ENCODE data around the gene FAM219A. TPM values are rescaled to one million over a fixed set of nuclear protein-coding genes. Genes with fewer than 3 reads are reported as not detected.

Gene FAM219A
- total RNA-seq, 2 experiments from 2014 or later = 6.5 to 12.7 TPM

DNA sequence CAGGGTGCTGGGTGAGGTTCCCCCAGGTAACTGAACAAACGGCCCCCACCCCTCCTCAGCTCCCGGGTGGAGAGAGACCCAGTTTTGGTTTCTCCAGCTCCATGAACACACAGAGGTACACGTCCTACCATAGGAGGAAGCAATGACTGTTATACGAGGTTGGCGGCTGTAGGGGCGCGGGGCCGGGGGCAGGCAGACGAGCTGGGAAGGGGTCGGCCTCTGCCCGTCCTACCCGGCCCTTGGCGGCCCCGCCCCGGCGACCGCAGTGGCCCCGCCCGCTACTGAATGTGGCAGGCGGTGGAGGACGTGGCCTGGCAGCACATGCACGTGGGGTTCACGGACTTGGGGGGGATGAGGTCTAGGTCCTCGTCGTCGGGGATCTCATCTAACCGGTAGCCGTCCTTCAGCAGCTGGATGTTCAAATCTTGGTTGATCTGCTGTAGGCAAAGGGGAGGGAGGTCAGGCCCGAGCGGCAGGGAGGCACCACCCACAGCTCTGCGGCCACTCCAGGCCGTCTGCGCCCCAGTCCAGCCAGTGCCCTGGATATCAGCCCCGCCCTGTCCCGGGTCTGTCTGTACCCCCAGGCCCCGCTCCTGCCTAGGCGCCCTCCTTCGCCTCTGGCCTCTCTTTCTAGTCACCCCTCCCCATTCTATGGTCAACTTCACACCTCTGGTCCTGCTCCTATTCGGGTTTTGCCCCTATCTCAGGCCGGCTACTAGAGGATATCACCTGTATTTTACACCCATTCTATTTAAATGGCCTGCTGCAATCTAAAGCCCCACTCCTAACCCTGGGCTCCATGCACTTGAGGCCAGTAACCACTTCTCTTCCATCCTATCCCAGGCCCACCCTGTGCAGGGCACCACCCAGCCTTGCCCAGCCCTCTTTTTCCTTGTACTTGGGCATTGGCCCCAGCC, 57.4 kb downstream of the FAM219A start:
- Histone ChIP-seq H3K9me2 (ENCODE audit: insufficient read depth, low read length) (no peaks in the 10 kb centered on the region), H3K4me3 (ENCODE audit: low read depth, low read length, poor library complexity, severe bottlenecking) (no peak overlapping the region), H3K4me1 (ENCODE audit: insufficient read depth, low read length, poor library complexity, severe bottlenecking) (no peaks in the 10 kb centered on the region), H2AFZ (ENCODE audit: low read length) (no peak overlapping the region), H3K9me3 (ENCODE audit: low read length) (no peaks in the 10 kb centered on the region), H3K36me3 (ENCODE audit: insufficient read depth, low read length) (no peaks in the 10 kb centered on the region), H3K4me2 (ENCODE audit: low read length) (no peak overlapping the region), H3K79me2 (ENCODE audit: insufficient read depth, low read depth, low read length) (no peaks in the 10 kb centered on the region), H4K20me1 (ENCODE audit: insufficient read depth, low read length) (no peaks in the 10 kb centered on the region), H3K27ac (ENCODE audit: low read depth, low read length, poor library complexity, severe bottlenecking) (no peak overlapping the region)
- ChIA-PET CTCF (ENCODE audit: unreplicated experiment) (interaction anchor here (0.5 kb wide), 1 partner anchor 190 kb away, joined by 3 read pairs; no protein-coding TSS in a partner anchor), POLR2A (no interaction called here)
- no TSS peak for BruUV-seq (replicated peaks)
- no peak for DNase-seq (ENCODE audit: low spot score)
- intact Hi-C loops (cut with micrococcal nuclease; ENCODE audit: unreplicated experiment) = loop anchor here (5.0 kb wide), 1 partner anchor 201 kb away; no protein-coding TSS in a partner anchor
- TF ChIP-seq, protein P1, sequence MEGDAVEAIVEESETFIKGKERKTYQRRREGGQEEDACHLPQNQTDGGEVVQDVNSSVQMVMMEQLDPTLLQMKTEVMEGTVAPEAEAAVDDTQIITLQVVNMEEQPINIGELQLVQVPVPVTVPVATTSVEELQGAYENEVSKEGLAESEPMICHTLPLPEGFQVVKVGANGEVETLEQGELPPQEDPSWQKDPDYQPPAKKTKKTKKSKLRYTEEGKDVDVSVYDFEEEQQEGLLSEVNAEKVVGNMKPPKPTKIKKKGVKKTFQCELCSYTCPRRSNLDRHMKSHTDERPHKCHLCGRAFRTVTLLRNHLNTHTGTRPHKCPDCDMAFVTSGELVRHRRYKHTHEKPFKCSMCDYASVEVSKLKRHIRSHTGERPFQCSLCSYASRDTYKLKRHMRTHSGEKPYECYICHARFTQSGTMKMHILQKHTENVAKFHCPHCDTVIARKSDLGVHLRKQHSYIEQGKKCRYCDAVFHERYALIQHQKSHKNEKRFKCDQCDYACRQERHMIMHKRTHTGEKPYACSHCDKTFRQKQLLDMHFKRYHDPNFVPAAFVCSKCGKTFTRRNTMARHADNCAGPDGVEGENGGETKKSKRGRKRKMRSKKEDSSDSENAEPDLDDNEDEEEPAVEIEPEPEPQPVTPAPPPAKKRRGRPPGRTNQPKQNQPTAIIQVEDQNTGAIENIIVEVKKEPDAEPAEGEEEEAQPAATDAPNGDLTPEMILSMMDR (conservative IDR thresholded peaks at IDR 0.05; ENCODE audit: low read length) = no peak
- no peak for TF ChIP-seq EZH2phosphoT487 (IDR thresholded peaks at IDR 0.05; ENCODE audit: borderline replicate concordance, low read depth, low read length)

DNA sequence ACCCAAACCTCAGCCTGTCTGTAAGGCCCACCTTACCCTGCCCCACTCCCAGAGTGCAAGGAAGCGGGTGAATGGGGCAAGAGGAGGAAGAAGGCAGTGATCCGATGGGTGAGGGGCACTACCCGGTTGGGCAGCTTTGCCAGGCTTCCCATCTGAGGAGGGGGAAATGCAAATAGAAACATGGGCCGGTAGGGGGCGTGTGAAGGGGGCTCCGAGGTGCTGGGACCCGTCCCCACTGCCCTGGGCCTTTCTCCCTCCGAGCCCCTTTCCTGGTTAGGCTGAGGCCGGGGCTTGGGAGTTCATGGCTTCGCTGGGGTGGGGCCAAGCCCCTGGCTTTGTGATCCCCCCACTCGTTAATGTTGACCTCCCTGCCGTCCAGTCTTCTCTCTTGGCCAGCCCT, 58.1 kb downstream of the FAM219A start:
- TF ChIP-seq EZH2phosphoT487 (IDR thresholded peaks at IDR 0.05; ENCODE audit: borderline replicate concordance, low read depth, low read length) = no peak
- TF ChIP-seq, protein P1 (conservative IDR thresholded peaks at IDR 0.05; ENCODE audit: low read length) = no peak
- intact Hi-C loops (cut with micrococcal nuclease; ENCODE audit: unreplicated experiment) = loop anchor here (5.0 kb wide), 1 partner anchor 202 kb away; no protein-coding TSS in a partner anchor
- H2AFZ ChIP-seq (ENCODE audit: low read length) = no peak overlapping the region
- H3K9me2 ChIP-seq (ENCODE audit: insufficient read depth, low read length) = no peaks in the 10 kb centered on the region
- no peaks in the 10 kb centered on the region for H3K9me3 ChIP-seq (ENCODE audit: low read length)
- H3K4me2 ChIP-seq (ENCODE audit: low read length) = no peak overlapping the region
- H4K20me1 ChIP-seq (ENCODE audit: insufficient read depth, low read length) = 0 out of 2 replicates have a peak, but pooled peaks cover 4% of the 10 kb centered on the region
- BruUV-seq (replicated peaks) = no TSS peak
- no peak overlapping the region for H3K4me3 ChIP-seq (ENCODE audit: low read depth, low read length, poor library complexity, severe bottlenecking)
- H3K4me1 ChIP-seq (ENCODE audit: insufficient read depth, low read length, poor library complexity, severe bottlenecking) = no peaks in the 10 kb centered on the region
- POLR2A ChIA-PET = no interaction called here
- DNase-seq (ENCODE audit: low spot score) = no peak
- H3K79me2 ChIP-seq (ENCODE audit: insufficient read depth, low read depth, low read length) = no peaks in the 10 kb centered on the region
- H3K27ac ChIP-seq (ENCODE audit: low read depth, low read length, poor library complexity, severe bottlenecking) = no peak overlapping the region
- no peaks in the 10 kb centered on the region for H3K36me3 ChIP-seq (ENCODE audit: insufficient read depth, low read length)
- CTCF ChIA-PET (ENCODE audit: unreplicated experiment) = interaction anchor here (0.5 kb wide), 1 partner anchor 191 kb away, joined by 3 read pairs; no protein-coding TSS in a partner anchor

DNA sequence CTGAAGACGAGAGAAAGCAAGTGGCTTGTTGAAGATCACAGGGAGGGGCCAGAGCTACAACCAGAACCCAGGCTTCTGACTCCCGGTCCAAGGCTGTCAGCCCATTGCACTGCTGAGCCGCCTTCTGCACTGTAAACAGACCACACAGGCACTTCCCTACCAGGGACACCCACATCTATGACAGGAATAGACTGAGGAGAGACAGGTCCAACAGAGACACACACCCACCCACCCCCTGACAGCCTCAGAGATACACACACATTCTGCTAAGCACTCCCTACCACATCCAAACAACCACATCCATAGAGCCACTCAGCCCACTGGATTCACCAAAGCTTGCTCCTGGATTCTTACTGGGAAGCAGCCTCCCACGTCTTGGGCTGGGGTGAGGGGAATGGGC, 58.6 kb downstream of the FAM219A start:
- Histone ChIP-seq H3K9me3 (ENCODE audit: low read length) (no peaks in the 10 kb centered on the region), H4K20me1 (ENCODE audit: insufficient read depth, low read length) (0 out of 2 replicates have a peak, but pooled peaks cover 6% of the 10 kb centered on the region), H3K79me2 (ENCODE audit: insufficient read depth, low read depth, low read length) (no peaks in the 10 kb centered on the region), H3K36me3 (ENCODE audit: insufficient read depth, low read length) (no peaks in the 10 kb centered on the region), H3K9me2 (ENCODE audit: insufficient read depth, low read length) (no peaks in the 10 kb centered on the region), H3K4me3 (ENCODE audit: low read depth, low read length, poor library complexity, severe bottlenecking) (no peak overlapping the region), H3K4me2 (ENCODE audit: low read length) (no peak overlapping the region), H3K27ac (ENCODE audit: low read depth, low read length, poor library complexity, severe bottlenecking) (no peak overlapping the region), H3K4me1 (ENCODE audit: insufficient read depth, low read length, poor library complexity, severe bottlenecking) (no peaks in the 10 kb centered on the region), H2AFZ (ENCODE audit: low read length) (no peak overlapping the region)
- TF ChIP-seq, protein P1 (conservative IDR thresholded peaks at IDR 0.05; ENCODE audit: low read length) = no peak
- TF ChIP-seq EZH2phosphoT487 (IDR thresholded peaks at IDR 0.05; ENCODE audit: borderline replicate concordance, low read depth, low read length) = no peak
- intact Hi-C loops (cut with micrococcal nuclease; ENCODE audit: unreplicated experiment) = loop anchor here (5.0 kb wide), 1 partner anchor 203 kb away; no protein-coding TSS in a partner anchor
- BruUV-seq (replicated peaks) = no TSS peak
- ChIA-PET POLR2A (no interaction called here), CTCF (ENCODE audit: unreplicated experiment) (no interaction called here)
- DNase-seq (ENCODE audit: low spot score) = no peak
